Measurements from ENCODE around the gene GCSAM. TPM values are rescaled to one million over a fixed set of nuclear protein-coding genes. Genes with fewer than 3 reads are reported as not detected.

The GCSAM gene
- total RNA-seq, 1 donor from 2014 or later = 0.52 TPM

DNA sequence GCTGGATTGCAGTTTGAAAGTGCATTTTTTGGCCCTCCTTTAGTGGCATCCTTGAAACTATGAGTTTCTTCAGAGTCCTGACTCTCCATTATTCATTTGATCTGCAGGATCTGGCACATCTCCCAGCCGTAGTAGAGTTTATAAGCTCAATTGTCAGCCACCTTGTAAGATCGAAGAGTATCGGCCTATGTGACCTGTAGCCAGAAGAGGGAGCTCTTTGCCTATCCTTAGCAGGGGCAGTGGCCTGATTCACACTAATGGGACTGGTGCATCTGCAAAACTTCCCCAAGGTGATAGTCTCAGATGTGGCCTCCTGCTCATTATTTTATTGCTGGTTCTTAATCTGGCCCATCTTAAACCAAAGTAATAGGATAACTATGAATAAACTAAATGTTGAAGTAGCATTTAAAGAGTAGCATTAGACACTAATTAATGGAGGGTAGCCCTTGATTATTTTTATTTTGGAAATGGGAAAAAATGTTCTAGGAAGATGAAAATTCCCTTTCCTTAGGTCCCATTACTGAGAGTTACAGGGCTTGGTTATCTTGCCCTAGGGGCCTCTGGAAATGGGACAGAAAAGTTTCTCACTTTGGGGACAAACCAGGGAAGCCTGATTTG lies 21.2 kb downstream of the GCSAM start:
- no peaks in the 10 kb centered on the region for H3K4me1 ChIP-seq (ENCODE audit: control insufficient read depth in 3 of 3, insufficient read depth in 3 of 3, low read length in 3 of 3)
- H3K4me3 ChIP-seq (ENCODE audit: low read length in 3 of 3) = no peak overlapping the region
- H3K9me3 ChIP-seq (ENCODE audit: control insufficient read depth in 3 of 3, low read length in 3 of 3) = no peaks in the 10 kb centered on the region
- H3K27me3 ChIP-seq (ENCODE audit: control insufficient read depth in 3 of 3, insufficient read depth in 3 of 3, low read length in 3 of 3) = no peaks in the 10 kb centered on the region
- no peak overlapping the region for H3K9ac ChIP-seq (ENCODE audit: low read depth in 1 of 3, low read length in 3 of 3)
- no peak overlapping the region for H3K27ac ChIP-seq (ENCODE audit: low read depth, low read length)
- H3K36me3 ChIP-seq (ENCODE audit: control insufficient read depth in 3 of 3, insufficient read depth in 3 of 3, low read length in 3 of 3) = no peaks in the 10 kb centered on the region

DNA sequence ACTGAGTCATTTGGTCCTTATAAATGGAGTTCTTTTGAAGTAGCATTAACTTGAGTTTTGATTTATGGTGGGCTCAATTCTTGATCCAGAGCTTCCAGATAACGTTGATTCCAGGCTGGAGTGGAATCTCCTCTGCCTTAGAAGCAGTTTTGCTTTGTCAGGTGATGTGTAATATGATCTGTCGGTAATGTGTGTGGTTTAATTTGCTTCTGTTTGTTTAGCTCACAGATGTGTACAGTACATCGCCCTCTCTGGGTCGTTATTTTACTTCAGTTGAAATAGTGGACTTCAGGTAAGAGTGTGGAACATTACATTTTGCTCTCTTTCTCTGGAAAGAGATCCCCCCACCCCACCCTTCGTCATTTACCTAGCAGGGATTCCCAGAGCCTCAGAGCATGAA lies 23.7 kb downstream of the GCSAM start:
- Histone ChIP-seq H3K36me3 (ENCODE audit: control insufficient read depth in 3 of 3, insufficient read depth in 3 of 3, low read length in 3 of 3) (no peaks in the 10 kb centered on the region), H3K27ac (ENCODE audit: low read depth, low read length) (no peak overlapping the region), H3K27me3 (ENCODE audit: control insufficient read depth in 3 of 3, insufficient read depth in 3 of 3, low read length in 3 of 3) (no peaks in the 10 kb centered on the region), H3K9ac (ENCODE audit: low read depth in 1 of 3, low read length in 3 of 3) (no peak overlapping the region), H3K4me1 (ENCODE audit: control insufficient read depth in 3 of 3, insufficient read depth in 3 of 3, low read length in 3 of 3) (no peaks in the 10 kb centered on the region), H3K4me3 (ENCODE audit: low read length in 3 of 3) (no peak overlapping the region), H3K9me3 (ENCODE audit: control insufficient read depth in 3 of 3, low read length in 3 of 3) (no peaks in the 10 kb centered on the region)

DNA sequence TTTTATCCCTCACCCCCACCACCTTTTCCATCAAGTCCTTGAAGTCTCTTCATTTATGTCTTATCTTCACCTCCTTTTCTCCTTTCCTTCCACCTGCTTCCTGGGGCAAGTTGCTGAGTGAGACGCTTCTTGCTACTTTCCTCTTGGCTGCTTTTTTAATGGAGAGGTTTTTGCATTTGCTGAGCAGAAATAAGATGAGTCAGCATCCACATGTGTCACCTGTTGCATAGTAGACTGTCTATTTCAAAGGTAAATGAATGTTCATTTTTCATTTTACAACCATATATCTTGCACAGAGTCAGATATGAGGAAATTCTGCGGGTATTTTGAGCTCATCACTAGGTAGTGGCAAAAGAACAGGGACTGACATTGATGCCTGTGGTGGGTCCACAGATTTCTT lies 28.3 kb downstream of the GCSAM start:
- Histone ChIP-seq H3K9me3 (ENCODE audit: control insufficient read depth in 3 of 3, low read length in 3 of 3) (no peaks in the 10 kb centered on the region), H3K4me3 (ENCODE audit: low read length in 3 of 3) (no peak overlapping the region), H3K27ac (ENCODE audit: low read depth, low read length) (no peak overlapping the region), H3K4me1 (ENCODE audit: control insufficient read depth in 3 of 3, insufficient read depth in 3 of 3, low read length in 3 of 3) (no peaks in the 10 kb centered on the region), H3K27me3 (ENCODE audit: control insufficient read depth in 3 of 3, insufficient read depth in 3 of 3, low read length in 3 of 3) (no peaks in the 10 kb centered on the region), H3K36me3 (ENCODE audit: control insufficient read depth in 3 of 3, insufficient read depth in 3 of 3, low read length in 3 of 3) (no peaks in the 10 kb centered on the region), H3K9ac (ENCODE audit: low read depth in 1 of 3, low read length in 3 of 3) (no peak overlapping the region)

DNA sequence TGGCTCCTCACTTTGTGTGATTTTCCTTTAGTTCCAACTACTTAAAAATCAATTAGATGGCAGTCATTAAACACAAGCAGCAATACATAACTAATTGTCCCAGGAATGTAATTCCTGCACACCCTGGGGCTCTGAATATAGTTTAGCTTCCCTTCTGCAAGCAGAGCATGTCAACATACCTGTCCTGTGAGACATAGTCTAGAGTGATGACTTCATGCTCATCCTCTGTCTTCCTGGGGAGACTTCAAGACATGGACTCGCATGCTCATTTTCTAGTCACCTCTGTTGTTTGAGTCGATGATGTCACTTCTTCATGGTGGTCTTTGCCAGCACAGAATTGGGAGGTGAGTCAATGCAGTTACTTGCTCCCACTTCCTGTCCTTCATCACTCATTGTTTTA lies 31.1 kb downstream of the GCSAM start:
- Histone ChIP-seq H3K9ac (ENCODE audit: low read depth in 1 of 3, low read length in 3 of 3) (no peak overlapping the region), H3K27me3 (ENCODE audit: control insufficient read depth in 3 of 3, insufficient read depth in 3 of 3, low read length in 3 of 3) (no peaks in the 10 kb centered on the region), H3K4me1 (ENCODE audit: control insufficient read depth in 3 of 3, insufficient read depth in 3 of 3, low read length in 3 of 3) (no peaks in the 10 kb centered on the region), H3K36me3 (ENCODE audit: control insufficient read depth in 3 of 3, insufficient read depth in 3 of 3, low read length in 3 of 3) (no peaks in the 10 kb centered on the region), H3K4me3 (ENCODE audit: low read length in 3 of 3) (no peak overlapping the region), H3K9me3 (ENCODE audit: control insufficient read depth in 3 of 3, low read length in 3 of 3) (no peaks in the 10 kb centered on the region), H3K27ac (ENCODE audit: low read depth, low read length) (no peak overlapping the region)

DNA sequence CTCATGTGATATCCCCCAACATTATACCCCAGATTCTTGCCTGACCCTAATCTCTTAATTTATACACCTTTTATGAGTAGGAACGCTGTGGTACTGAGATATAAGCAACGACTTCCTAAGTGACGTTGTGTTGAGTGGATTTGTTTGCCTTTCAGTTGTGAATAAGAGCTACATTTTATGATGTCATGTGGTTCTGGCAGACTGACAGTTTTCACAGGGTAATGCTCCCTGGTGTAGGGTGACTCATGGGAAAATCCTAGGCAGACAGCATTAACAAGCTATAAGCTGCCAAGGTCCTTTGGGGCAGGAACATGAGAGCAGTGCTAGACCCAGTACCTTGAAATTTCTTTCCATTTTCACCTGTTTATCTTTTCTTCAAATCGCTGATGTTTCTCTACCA lies 35.7 kb downstream of the GCSAM start:
- no peak overlapping the region for H3K9ac ChIP-seq (ENCODE audit: low read depth in 1 of 3, low read length in 3 of 3)
- no peak overlapping the region for H3K4me3 ChIP-seq (ENCODE audit: low read length in 3 of 3)
- H3K9me3 ChIP-seq (ENCODE audit: control insufficient read depth in 3 of 3, low read length in 3 of 3) = no peaks in the 10 kb centered on the region
- no peak overlapping the region for H3K27ac ChIP-seq (ENCODE audit: low read depth, low read length)
- H3K27me3 ChIP-seq (ENCODE audit: control insufficient read depth in 3 of 3, insufficient read depth in 3 of 3, low read length in 3 of 3) = no peaks in the 10 kb centered on the region
- no peaks in the 10 kb centered on the region for H3K36me3 ChIP-seq (ENCODE audit: control insufficient read depth in 3 of 3, insufficient read depth in 3 of 3, low read length in 3 of 3)
- peaks cover 0 to 6% (median 0%) of the 10 kb centered on the region in 3 donors for H3K4me1 ChIP-seq (ENCODE audit: control insufficient read depth in 3 of 3, insufficient read depth in 3 of 3, low read length in 3 of 3)

DNA sequence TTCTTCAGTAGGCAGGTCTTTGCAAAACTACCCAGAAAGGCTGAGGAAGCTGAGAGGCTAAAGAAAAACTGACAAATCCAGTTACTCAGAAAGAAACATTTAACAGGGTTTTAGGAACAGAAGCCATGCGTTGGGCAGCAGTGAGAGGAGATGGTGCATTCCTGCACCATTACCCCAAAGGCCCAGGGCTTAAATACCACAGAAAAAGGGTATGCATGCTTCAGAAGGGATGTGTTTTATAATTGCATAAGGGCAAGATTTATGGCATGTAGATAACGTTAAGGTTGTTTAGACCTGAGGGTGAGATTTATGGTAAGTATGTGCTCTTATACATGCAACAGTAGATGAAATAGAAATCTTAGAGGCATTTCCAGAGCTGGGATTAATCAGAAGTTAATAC lies 36.9 kb downstream of the GCSAM start:
- no peak overlapping the region for H3K4me3 ChIP-seq (ENCODE audit: low read length in 3 of 3)
- no peaks in the 10 kb centered on the region for H3K36me3 ChIP-seq (ENCODE audit: control insufficient read depth in 3 of 3, insufficient read depth in 3 of 3, low read length in 3 of 3)
- no peaks in the 10 kb centered on the region for H3K9me3 ChIP-seq (ENCODE audit: control insufficient read depth in 3 of 3, low read length in 3 of 3)
- H3K27ac ChIP-seq (ENCODE audit: low read depth, low read length) = no peak overlapping the region
- peaks cover 0 to 8% (median 0%) of the 10 kb centered on the region in 3 donors for H3K4me1 ChIP-seq (ENCODE audit: control insufficient read depth in 3 of 3, insufficient read depth in 3 of 3, low read length in 3 of 3)
- H3K27me3 ChIP-seq (ENCODE audit: control insufficient read depth in 3 of 3, insufficient read depth in 3 of 3, low read length in 3 of 3) = no peaks in the 10 kb centered on the region
- no peak overlapping the region for H3K9ac ChIP-seq (ENCODE audit: low read depth in 1 of 3, low read length in 3 of 3)

DNA sequence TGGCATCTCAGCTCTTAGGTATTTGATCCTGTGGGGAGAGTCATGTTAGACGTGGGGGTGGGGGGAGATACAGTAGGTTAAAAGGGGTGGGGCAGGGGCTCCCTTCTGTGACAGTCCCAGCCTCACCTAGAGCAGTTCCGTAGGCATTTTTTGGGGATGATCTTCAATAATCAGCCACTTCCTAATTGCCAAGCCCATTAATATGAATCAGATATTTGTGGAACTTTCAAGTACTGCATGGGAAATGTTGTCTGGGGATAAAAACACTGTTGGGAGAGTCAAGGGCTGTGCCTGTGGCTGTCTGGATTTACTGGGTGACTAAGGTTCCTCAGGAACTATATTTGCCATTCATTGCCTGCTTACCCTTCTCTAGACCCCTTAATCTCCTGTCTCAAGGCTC lies 37.3 kb downstream of the GCSAM start:
- Histone ChIP-seq H3K4me3 (ENCODE audit: low read length in 3 of 3) (no peak overlapping the region), H3K4me1 (ENCODE audit: control insufficient read depth in 3 of 3, insufficient read depth in 3 of 3, low read length in 3 of 3) (peaks cover 0 to 8% (median 0%) of the 10 kb centered on the region in 3 donors), H3K9me3 (ENCODE audit: control insufficient read depth in 3 of 3, low read length in 3 of 3) (no peaks in the 10 kb centered on the region), H3K9ac (ENCODE audit: low read depth in 1 of 3, low read length in 3 of 3) (no peak overlapping the region), H3K27me3 (ENCODE audit: control insufficient read depth in 3 of 3, insufficient read depth in 3 of 3, low read length in 3 of 3) (no peaks in the 10 kb centered on the region), H3K27ac (ENCODE audit: low read depth, low read length) (no peak overlapping the region), H3K36me3 (ENCODE audit: control insufficient read depth in 3 of 3, insufficient read depth in 3 of 3, low read length in 3 of 3) (no peaks in the 10 kb centered on the region)

DNA sequence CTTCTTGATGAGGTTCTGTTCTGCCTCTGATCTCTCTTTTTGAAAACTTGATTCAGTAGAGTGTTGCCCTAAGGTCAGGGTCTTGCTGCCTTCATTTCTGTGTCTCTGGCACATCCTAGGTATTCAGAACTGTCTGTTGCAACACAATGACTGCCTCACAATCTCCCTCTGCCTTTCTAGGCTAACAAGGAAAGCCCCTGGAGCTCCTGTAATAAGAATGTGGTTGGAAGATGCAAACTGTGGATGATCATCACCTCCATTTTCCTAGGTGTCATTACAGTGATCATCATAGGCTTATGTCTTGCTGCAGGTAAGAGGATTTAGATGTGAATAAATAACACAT lies 39.9 kb downstream of the GCSAM start:
- Histone ChIP-seq H3K27ac (ENCODE audit: low read depth, low read length) (no peak overlapping the region), H3K9ac (ENCODE audit: low read depth in 1 of 3, low read length in 3 of 3) (no peak overlapping the region), H3K9me3 (ENCODE audit: control insufficient read depth in 3 of 3, low read length in 3 of 3) (no peaks in the 10 kb centered on the region), H3K4me3 (ENCODE audit: low read length in 3 of 3) (no peak overlapping the region), H3K36me3 (ENCODE audit: control insufficient read depth in 3 of 3, insufficient read depth in 3 of 3, low read length in 3 of 3) (no peaks in the 10 kb centered on the region), H3K4me1 (ENCODE audit: control insufficient read depth in 3 of 3, insufficient read depth in 3 of 3, low read length in 3 of 3) (peaks cover 0 to 8% (median 2%) of the 10 kb centered on the region in 3 donors), H3K27me3 (ENCODE audit: control insufficient read depth in 3 of 3, insufficient read depth in 3 of 3, low read length in 3 of 3) (no peaks in the 10 kb centered on the region)

DNA sequence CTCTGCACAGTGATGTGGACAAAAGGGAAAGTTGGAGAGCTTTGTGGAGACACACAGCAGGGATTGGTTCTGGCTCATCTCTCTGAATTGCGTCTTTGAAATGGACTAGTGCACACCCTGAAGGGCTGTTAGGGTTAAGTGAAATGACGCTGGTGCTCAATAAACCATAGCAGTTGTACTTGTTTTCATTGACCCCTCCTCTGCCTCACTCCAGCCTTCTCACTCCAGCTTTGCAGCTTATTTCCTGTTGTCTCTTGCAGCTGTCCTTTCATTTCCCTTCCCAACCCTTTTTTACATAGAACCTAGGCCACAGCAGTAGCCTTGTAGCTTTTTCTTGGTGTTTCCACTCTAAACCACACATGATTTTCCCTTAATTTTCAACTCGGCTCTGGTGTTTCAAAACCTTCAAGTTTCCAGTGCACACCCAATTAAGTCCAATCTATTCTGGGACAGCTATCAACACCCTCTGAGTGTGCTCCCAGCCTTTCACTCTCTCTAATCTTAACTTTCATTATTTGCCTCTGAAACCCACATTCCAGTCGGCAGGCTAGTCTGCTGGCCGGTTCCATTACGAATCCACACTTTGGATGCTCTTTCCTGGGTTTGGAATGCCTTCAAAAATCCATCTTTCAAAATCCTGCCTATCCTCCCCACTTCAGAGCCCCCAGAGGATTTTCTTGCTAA lies 40.4 kb downstream of the GCSAM start:
- Histone ChIP-seq H3K4me3 (ENCODE audit: low read length in 3 of 3) (peak overlapping the region in 1 of 3 donors; percentile 5), H3K27ac (ENCODE audit: low read depth, low read length) (no peak overlapping the region)

DNA sequence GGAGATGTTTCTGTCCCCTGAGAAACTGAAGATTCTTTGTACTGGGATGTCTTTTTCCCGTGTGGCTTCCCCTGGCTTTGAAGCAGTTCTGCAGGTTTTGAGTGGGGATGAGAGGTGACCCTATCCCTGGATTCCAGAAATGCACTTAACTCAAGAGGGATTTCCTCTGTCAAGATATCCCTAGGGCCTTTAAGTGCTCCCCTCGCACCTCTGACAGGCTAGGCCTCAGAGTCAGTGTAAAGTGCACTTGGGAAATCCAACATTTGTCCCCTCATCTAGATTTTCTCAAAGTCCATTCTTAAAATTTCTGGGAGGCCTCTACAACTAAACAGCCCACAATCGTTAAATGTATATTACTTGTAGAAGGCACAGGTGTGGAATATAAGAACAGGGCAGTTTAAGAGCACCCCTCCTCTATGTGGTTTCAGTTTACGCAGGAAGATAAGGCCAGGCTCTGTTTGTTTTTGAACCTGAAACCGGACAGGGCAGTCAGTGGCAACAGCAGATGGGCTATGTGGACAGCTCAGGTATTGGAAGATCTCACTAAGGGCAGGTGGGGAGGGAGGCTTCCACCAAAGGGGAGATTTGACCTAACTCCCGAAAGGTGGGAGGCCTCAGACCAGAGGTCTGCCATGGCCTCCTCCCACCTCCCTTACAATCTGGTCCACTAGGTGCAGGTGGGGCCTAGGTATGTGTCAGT lies 42.0 kb downstream of the GCSAM start:
- H3K9ac ChIP-seq (ENCODE audit: low read depth in 1 of 3, low read length in 3 of 3) = peak overlapping the region in 1 of 3 donors; percentile 25
- no peaks in the 10 kb centered on the region for H3K9me3 ChIP-seq (ENCODE audit: control insufficient read depth in 3 of 3, low read length in 3 of 3)
- H3K36me3 ChIP-seq (ENCODE audit: control insufficient read depth in 3 of 3, insufficient read depth in 3 of 3, low read length in 3 of 3) = no peaks in the 10 kb centered on the region
- H3K27ac ChIP-seq (ENCODE audit: low read depth, low read length) = no peak overlapping the region
- H3K4me1 ChIP-seq (ENCODE audit: control insufficient read depth in 3 of 3, insufficient read depth in 3 of 3, low read length in 3 of 3) = peaks cover 4 to 8% (median 5%) of the 10 kb centered on the region in 3 donors
- H3K4me3 ChIP-seq (ENCODE audit: low read length in 3 of 3) = no peak overlapping the region
- no peaks in the 10 kb centered on the region for H3K27me3 ChIP-seq (ENCODE audit: control insufficient read depth in 3 of 3, insufficient read depth in 3 of 3, low read length in 3 of 3)

More for the DNA sequence above, 40.4 kb downstream of the GCSAM start:
- Histone ChIP-seq H3K9me3 (ENCODE audit: control insufficient read depth in 3 of 3, low read length in 3 of 3) (no peaks in the 10 kb centered on the region), H3K36me3 (ENCODE audit: control insufficient read depth in 3 of 3, insufficient read depth in 3 of 3, low read length in 3 of 3) (no peaks in the 10 kb centered on the region), H3K9ac (ENCODE audit: low read depth in 1 of 3, low read length in 3 of 3) (no peak overlapping the region), H3K4me1 (ENCODE audit: control insufficient read depth in 3 of 3, insufficient read depth in 3 of 3, low read length in 3 of 3) (peaks cover 0 to 8% (median 2%) of the 10 kb centered on the region in 3 donors), H3K27me3 (ENCODE audit: control insufficient read depth in 3 of 3, insufficient read depth in 3 of 3, low read length in 3 of 3) (no peaks in the 10 kb centered on the region)
